NT2/D1 (cell line): ENCODE results near the gene HAP1.

Source experiments
- YY1 ChIP-seq: IDR thresholded peaks from 2 replicates; pipeline ENCODE4 v1.6.1; 2011; ENCODE audit not compliant: insufficient read length, insufficient read depth
- ZNF274 ChIP-seq: IDR thresholded peaks from 2 replicates; pipeline ENCODE4 v1.6.1; 2011; ENCODE audit warnings: mild to moderate bottlenecking, low read depth, low read length

DNA sequence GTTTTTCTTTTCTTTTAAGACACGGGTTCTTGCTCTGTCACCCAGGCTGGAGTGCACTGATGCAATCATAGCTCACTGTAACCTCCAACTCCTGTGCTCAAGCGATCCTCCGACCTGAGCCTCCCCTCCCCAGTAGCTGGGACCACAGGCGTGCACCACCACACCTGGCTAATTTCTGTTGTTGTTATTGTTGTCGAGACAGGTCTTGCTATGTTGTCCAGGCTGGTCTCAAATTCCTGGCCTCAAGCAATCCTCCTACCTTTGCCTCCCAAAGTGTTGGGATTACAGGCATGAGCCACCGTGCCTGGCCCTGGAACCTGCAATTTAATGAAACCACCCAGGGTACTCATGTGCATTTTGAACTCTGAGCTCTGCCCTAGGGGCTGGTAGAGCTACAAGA is 27.9 kb upstream of the HAP1 start:
- TF ChIP-seq YY1 = no peak
- TF ChIP-seq ZNF274 = no peak
